Epithelial cell of proximal tubule (primary cell): ENCODE results near the gene TMEFF2. TPM values are rescaled to one million over a fixed set of nuclear protein-coding genes. Genes with fewer than 3 reads are reported as not detected.

Source experiments
- DNase-seq: peaks from one replicate; pipeline ENCODE4 v3.0.0-alpha.2; 2011; ENCODE audit warnings: low read depth
- H3K4me3 ChIP-seq: 2 replicates; pipeline ENCODE4 v1.5.1; 2011; ENCODE audit warnings: low read depth, mild to moderate bottlenecking, low read length
- CTCF ChIP-seq: conservative IDR thresholded peaks from 2 replicates; pipeline ENCODE4 v1.5.1; 2012; ENCODE audit warnings: low read depth, mild to moderate bottlenecking, low read length
- total RNA-seq: library from RNA; depleted of rRNA; stranded (reverse); fragments of >200 nt; gene quantifications from 2 replicates; pipeline ENCODE4 v1.2.3, GENCODE V29; 2015

The TMEFF2 gene
- total RNA-seq, 1 donor from 2014 or later: not detected

GRCh38 chr2:192060161-192060560 is 134.6 kb downstream of the TMEFF2 start:
- no peak for TF ChIP-seq CTCF

GRCh38 chr2:192059266-192059665 is 135.5 kb downstream of the TMEFF2 start:
- H3K4me3 ChIP-seq: no peak overlapping the region
- no peak for DNase-seq
- TF ChIP-seq CTCF: no peak

More at GRCh38 chr2:192060161-192060560, 134.6 kb downstream of the TMEFF2 start:
- H3K4me3 ChIP-seq: no peak overlapping the region
- no peak for DNase-seq

- DNase-seq: no peak
- no peak for TF ChIP-seq CTCF
- no peak overlapping the region for H3K4me3 ChIP-seq
These were observed 140.8 kb downstream of the TMEFF2 start for GRCh38 chr2:192053921-192054320.

- DNase-seq: no peak
- no peak overlapping the region for H3K4me3 ChIP-seq
- TF ChIP-seq CTCF: no peak
These were observed 143.2 kb downstream of the TMEFF2 start for GRCh38 chr2:192051533-192051932.

GRCh38 chr2:192049362-192049761 is 145.4 kb downstream of the TMEFF2 start:
- TF ChIP-seq CTCF: no peak
- no peak for DNase-seq

GRCh38 chr2:192047315-192048107 is 147.2 kb downstream of the TMEFF2 start:
- H3K4me3 ChIP-seq: no peak overlapping the region
- no peak for TF ChIP-seq CTCF
- DNase-seq: no peak

More at GRCh38 chr2:192049362-192049761, 145.4 kb downstream of the TMEFF2 start:
- no peak overlapping the region for H3K4me3 ChIP-seq

- peak; percentile 18 for TF ChIP-seq CTCF
- DNase-seq: no peak
- H3K4me3 ChIP-seq: no peak overlapping the region
These were observed 150.2 kb downstream of the TMEFF2 start for GRCh38 chr2:192044496-192044895.
